Tibial artery (tissue), 4 donors: ENCODE results near the gene UBALD1.

Source experiments
- DNase-seq, 2 donors: peaks; one replicate each; pipeline ENCODE4 v3.0.0-alpha.2; 2019
- H3K27ac ChIP-seq, 2 donors: fragments of 200-600 bp; sonication (generic) in 1 of 2; 1 replicate in 1 of 2; 2 replicates in 1 of 2; pipeline ENCODE4 v1.5.1; 2018 to 2019; ENCODE audit warnings: mild to moderate bottlenecking in 1 of 2
- H3K27me3 ChIP-seq, 2 donors: fragments of 200-600 bp; sonication (generic) in 1 of 2; one replicate each; pipeline versions ENCODE4 v1.5.1 to v1.6.0; 2016 to 2019
- H3K36me3 ChIP-seq, 3 donors: fragments of 200-600 bp; sonication (generic) in 2 of 3; one replicate each; pipeline ENCODE4 v1.5.1; 2016 to 2019; ENCODE audit warnings: mild to moderate bottlenecking in 2 of 3
- H3K4me1 ChIP-seq, 4 donors: fragments of 200-600 bp; sonication (generic) in 2 of 4; 1 replicate in 3 of 4; 2 replicates in 1 of 4; pipeline ENCODE4 v1.5.1; 2016 to 2019
- H3K4me3 ChIP-seq, 2 donors: fragments of 200-600 bp; sonication (generic) in 1 of 2; 1 replicate in 1 of 2; 2 replicates in 1 of 2; pipeline ENCODE4 v1.5.1; 2018 to 2019; ENCODE audit warnings: mild to moderate bottlenecking in 2 of 2
- H3K9me3 ChIP-seq, 3 donors: fragments of 200-600 bp; sonication (generic) in 1 of 3; one replicate each; pipeline ENCODE4 v1.5.1; 2016 to 2019
- CTCF ChIP-seq, 2 experiments: fragments of 200-600 bp in 1 of 2; fragments of 450-650 bp in 1 of 2; IDR thresholded peaks; one replicate each; pipeline ENCODE4 v1.5.1; 2017 to 2019; ENCODE audit warnings: antibody characterized with exemption in 2 of 2, mild to moderate bottlenecking in 1 of 2, moderate library complexity in 1 of 2
- intact Hi-C: fragments of 100-400 bp; cut with DNase I; formaldehyde crosslinking; loops from one replicate; pipeline ENCODE4 v1.15.0; 2023; ENCODE audit warnings: low total_unique reads

UBALD1 gene

DNA sequence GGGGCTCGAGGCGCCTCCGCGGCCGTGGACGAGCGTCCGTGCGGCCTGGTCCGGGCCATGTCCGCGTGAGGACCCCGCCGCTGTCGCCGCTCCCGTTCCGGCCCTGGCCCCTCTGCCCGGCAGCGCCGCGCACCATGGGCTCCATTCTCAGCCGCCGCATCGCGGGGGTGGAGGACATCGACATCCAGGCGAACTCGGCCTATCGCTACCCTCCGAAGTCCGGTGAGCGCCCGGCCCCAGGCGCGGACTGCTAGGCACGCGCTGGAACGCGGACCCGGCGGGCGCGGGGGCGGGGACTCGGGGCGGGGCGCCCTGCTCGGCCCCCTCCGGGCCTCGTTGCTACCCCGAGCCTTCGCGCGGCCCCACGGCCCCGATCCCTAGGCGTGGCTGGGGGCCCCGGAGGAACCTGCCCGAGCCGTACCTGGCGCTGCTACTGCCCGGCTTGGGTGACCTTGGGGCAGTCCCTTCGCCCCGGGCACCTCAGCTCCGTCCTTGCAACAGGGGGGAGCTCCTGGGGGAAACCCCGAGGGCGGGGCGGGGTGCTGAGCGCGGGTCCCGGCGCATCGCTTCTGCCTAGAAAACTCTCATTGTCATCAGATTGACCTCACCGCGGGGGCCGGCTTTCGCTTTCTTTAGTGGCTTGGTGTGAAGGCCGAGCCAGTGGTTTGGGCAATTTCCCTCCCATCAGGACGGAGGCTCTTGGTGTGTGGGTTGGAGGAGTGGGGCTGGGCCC lies 10.3 kb upstream of the UBALD1 start:
- peak; percentile 70 to 81 for DNase-seq
- no peak for TF ChIP-seq CTCF (IDR thresholded peaks at IDR 0.05)
- intact Hi-C loops, result no loop called here

DNA sequence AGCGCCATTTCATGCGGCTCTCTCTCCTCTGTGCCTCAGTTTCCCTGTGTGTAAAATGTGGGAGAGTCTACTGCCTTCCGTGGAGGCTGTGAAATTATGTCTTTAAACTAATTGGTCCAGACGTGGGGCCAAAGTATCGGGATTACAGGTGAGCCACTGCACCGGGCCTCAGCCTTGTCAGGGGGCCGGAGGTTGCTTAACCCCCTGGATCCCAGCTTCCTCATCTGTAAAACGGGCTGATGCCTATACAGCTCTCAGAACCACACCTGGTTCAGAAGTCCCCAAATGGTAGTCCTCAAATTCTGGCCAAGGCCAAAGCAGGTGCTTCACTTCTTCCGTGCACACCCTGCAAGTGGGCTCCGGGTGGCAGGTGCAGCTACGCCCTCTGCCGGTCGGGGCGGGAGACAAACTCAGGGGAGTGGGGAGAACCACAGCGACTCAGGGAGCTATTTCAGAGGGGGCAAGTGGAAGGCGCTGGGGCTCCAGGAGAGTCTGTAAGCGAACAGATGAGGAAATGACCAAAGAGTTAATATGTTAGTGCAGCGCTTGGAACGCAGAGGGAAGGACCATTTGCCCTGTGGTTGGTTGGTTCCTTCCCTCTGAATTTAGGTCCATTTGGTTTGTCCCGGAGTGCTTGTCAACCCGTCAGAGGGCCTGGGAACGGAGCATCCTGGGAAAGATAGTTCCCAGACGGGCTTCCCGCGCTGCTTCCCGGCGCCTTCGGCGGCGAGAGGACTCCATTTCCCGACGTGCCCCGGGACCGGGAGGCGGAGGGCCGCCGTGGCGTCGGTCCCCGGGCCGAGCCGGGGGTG lies 9.5 kb upstream of the UBALD1 start, which contains the start of gene MGRN1:
Gene MGRN1, plus strand, starts transcription at position 812 of the 812 bp plus-strand sequence. CDS start 135 bp downstream, outside the sequence.
- intact Hi-C loops, result no loop called here

More for the DNA sequence above, 10.3 kb upstream of the UBALD1 start:
- H3K36me3 ChIP-seq, result no peaks in the 10 kb centered on the region
- H3K4me3 ChIP-seq, result peak overlapping the region; percentile 62 to 93
- H3K4me1 ChIP-seq, result peaks cover 0 to 34% (median 23%) of the 10 kb centered on the region in 4 donors
- peak overlapping the region; percentile 83 to 90 for H3K27ac ChIP-seq
- H3K9me3 ChIP-seq, result no peaks in the 10 kb centered on the region
- H3K27me3 ChIP-seq, result no peaks in the 10 kb centered on the region

GRCh38 chr16:4623593-4623992 lies 8.9 kb upstream of the UBALD1 start:
- DNase-seq, result no peak
- TF ChIP-seq CTCF (IDR thresholded peaks at IDR 0.05), result no peak
- Histone ChIP-seq H3K9me3 (no peaks in the 10 kb centered on the region), H3K36me3 (no peaks in the 10 kb centered on the region), H3K27ac (no peak overlapping the region), H3K27me3 (no peaks in the 10 kb centered on the region), H3K4me3 (no peak overlapping the region), H3K4me1 (peaks cover 0 to 34% (median 24%) of the 10 kb centered on the region in 4 donors)
- intact Hi-C loops, result no loop called here

More for the DNA sequence above, 9.5 kb upstream of the UBALD1 start, which contains the start of gene MGRN1:
- no peaks in the 10 kb centered on the region for H3K27me3 ChIP-seq
- TF ChIP-seq CTCF (IDR thresholded peaks at IDR 0.05), result peak; percentile 81 to 83
- H3K27ac ChIP-seq, result peak within 1 kb of the TSS; percentile 83 to 90
- H3K9me3 ChIP-seq, result no peaks in the 10 kb centered on the region
- H3K4me3 ChIP-seq, result peak within 1 kb of the TSS; percentile 62 to 93
- H3K36me3 ChIP-seq, result no peaks in the 10 kb centered on the region
- peak; percentile 94 to 97 for DNase-seq
- H3K4me1 ChIP-seq, result peaks cover 0 to 34% (median 23%) of the 10 kb centered on the region in 4 donors

- Histone ChIP-seq H3K9me3 (no peaks in the 10 kb centered on the region), H3K36me3 (no peaks in the 10 kb centered on the region), H3K4me1 (peaks cover 0 to 40% (median 32%) of the 10 kb centered on the region in 4 donors), H3K4me3 (no peak overlapping the region), H3K27ac (peak overlapping the region in 1 of 2 donors; percentile 99), H3K27me3 (no peaks in the 10 kb centered on the region)
- no peak for TF ChIP-seq CTCF (IDR thresholded peaks at IDR 0.05)
- intact Hi-C loops, result loop anchor here (10.0 kb wide), 1 partner anchor 144 kb away; the partner anchor contains the start of genes HMOX2 and NMRAL1
- DNase-seq, result no peak
Observed at GRCh38 chr16:4618645-4619418, 4.1 kb upstream of the UBALD1 start.

GRCh38 chr16:4617880-4618279 lies 3.2 kb upstream of the UBALD1 start:
- intact Hi-C loops, result loop anchor here (10.0 kb wide), 1 partner anchor 143 kb away; the partner anchor contains the start of genes HMOX2 and NMRAL1
- Histone ChIP-seq H3K9me3 (no peaks in the 10 kb centered on the region), H3K27me3 (no peaks in the 10 kb centered on the region), H3K4me3 (no peak overlapping the region), H3K4me1 (peaks cover 0 to 49% (median 39%) of the 10 kb centered on the region in 4 donors), H3K27ac (peak overlapping the region; percentile 96 to 99), H3K36me3 (no peaks in the 10 kb centered on the region)
- DNase-seq, result no peak
- TF ChIP-seq CTCF (IDR thresholded peaks at IDR 0.05), result no peak
